SK-N-SH treated with all-trans-retinoic acid at 6 μM for 48 hours (cell line): ENCODE data around the gene GPR55.

Experiments
- ATAC-seq: fragments of 200-7000 bp; cut with Tn5 transposase; 3 replicates; pipeline ENCODE4 v1.9.1; 2020; ENCODE audit warnings: mild to moderate bottlenecking, moderate library complexity
- ARNTL ChIP-seq: fragments of 450-650 bp; formaldehyde crosslinking; IDR thresholded peaks from 2 replicates; pipeline ENCODE4 v1.5.0; 2020; ENCODE audit warnings: low read depth, mild to moderate bottlenecking, moderate library complexity, borderline replicate concordance
- CSDC2 ChIP-seq: fragments of 250-450 bp; sonication (Bioruptor Pico); IDR thresholded peaks from 2 replicates; pipeline ENCODE4 v1.5.0; 2020; ENCODE audit warnings: mild to moderate bottlenecking, moderate library complexity
- ESRRG ChIP-seq: fragments of 250-450 bp; sonication (Bioruptor Pico); IDR thresholded peaks from 2 replicates; pipeline ENCODE4 v1.6.1; 2021; ENCODE audit warnings: mild to moderate bottlenecking
- GLIS3 ChIP-seq: fragments of 250-450 bp; sonication (Bioruptor Pico); IDR thresholded peaks from 2 replicates; pipeline ENCODE4 v1.5.0; 2020; ENCODE audit warnings: mild to moderate bottlenecking, moderate library complexity
- ISL1 ChIP-seq: fragments of 250-450 bp; sonication (Bioruptor Pico); IDR thresholded peaks from 2 replicates; pipeline ENCODE4 v2.1.2; 2022; ENCODE audit warnings: mild to moderate bottlenecking, moderate library complexity
- OSR1 ChIP-seq: fragments of 250-450 bp; sonication (Bioruptor Pico); IDR thresholded peaks from 2 replicates; pipeline ENCODE4 v1.8.0; 2022; ENCODE audit warnings: moderate library complexity, mild to moderate bottlenecking, inconsistent platforms
- PPARA ChIP-seq: fragments of 250-450 bp; sonication (Bioruptor Pico); IDR thresholded peaks from 2 replicates; pipeline ENCODE4 v1.5.0; 2020; ENCODE audit warnings: mild to moderate bottlenecking, borderline replicate concordance
- RARB ChIP-seq: fragments of 250-450 bp; sonication (Bioruptor Pico); IDR thresholded peaks from 2 replicates; pipeline ENCODE4 v1.8.0; 2021; ENCODE audit warnings: mild to moderate bottlenecking, moderate library complexity
- SNAI2 ChIP-seq: fragments of 250-450 bp; sonication (Bioruptor Pico); IDR thresholded peaks from 2 replicates; pipeline ENCODE4 v1.5.0; 2020; ENCODE audit warnings: mild to moderate bottlenecking, moderate library complexity
- TCF4 ChIP-seq: fragments of 250-450 bp; sonication (Bioruptor Pico); IDR thresholded peaks from 2 replicates; pipeline ENCODE4 v1.8.0; 2021; ENCODE audit warnings: mild to moderate bottlenecking, moderate library complexity, borderline replicate concordance
- TOX ChIP-seq: fragments of 250-450 bp; sonication (Bioruptor Pico); IDR thresholded peaks from 2 replicates; pipeline ENCODE4 v1.8.0; 2021; ENCODE audit warnings: mild to moderate bottlenecking, moderate library complexity, borderline replicate concordance
- ZC3H10 ChIP-seq: fragments of 250-450 bp; sonication (Bioruptor Pico); IDR thresholded peaks from 2 replicates; pipeline ENCODE4 v1.5.1; 2021; ENCODE audit warnings: mild to moderate bottlenecking, moderate library complexity
- ZFP3 ChIP-seq: fragments of 250-450 bp; sonication (Bioruptor Pico); IDR thresholded peaks from 2 replicates; pipeline ENCODE4 v1.5.0; 2020; ENCODE audit warnings: mild to moderate bottlenecking, moderate library complexity
- ZFP30 ChIP-seq: fragments of 450-650 bp; formaldehyde crosslinking; IDR thresholded peaks from 2 replicates; pipeline ENCODE4 v1.5.0; 2022; ENCODE audit warnings: mild to moderate bottlenecking, moderate library complexity
- ZNF565 ChIP-seq: fragments of 450-650 bp; formaldehyde crosslinking; conservative IDR thresholded peaks from 2 replicates; pipeline ENCODE4 v1.5.0; 2020; ENCODE audit warnings: low read depth, mild to moderate bottlenecking, moderate library complexity
- ZNF70 ChIP-seq: fragments of 450-650 bp; formaldehyde crosslinking; IDR thresholded peaks from 2 replicates; pipeline ENCODE4 v1.5.0; 2020; ENCODE audit warnings: mild to moderate bottlenecking, moderate library complexity
- ZNF8 ChIP-seq: fragments of 450-650 bp; formaldehyde crosslinking; IDR thresholded peaks from 2 replicates; pipeline ENCODE4 v1.5.0; 2020; ENCODE audit warnings: mild to moderate bottlenecking, moderate library complexity
- TF ChIP-seq, protein P1 (sequence below): fragments of 250-450 bp; sonication (Bioruptor Pico); IDR thresholded peaks from 2 replicates; pipeline ENCODE4 v1.8.0; 2021; ENCODE audit warnings: low read depth, mild to moderate bottlenecking, moderate library complexity, borderline replicate concordance
- TF ChIP-seq, protein P2 (sequence below): fragments of 250-450 bp; sonication (Bioruptor Pico); IDR thresholded peaks from 2 replicates; pipeline ENCODE4 v1.5.1; 2020; ENCODE audit warnings: low read depth, mild to moderate bottlenecking, moderate library complexity

GPR55 gene

DNA sequence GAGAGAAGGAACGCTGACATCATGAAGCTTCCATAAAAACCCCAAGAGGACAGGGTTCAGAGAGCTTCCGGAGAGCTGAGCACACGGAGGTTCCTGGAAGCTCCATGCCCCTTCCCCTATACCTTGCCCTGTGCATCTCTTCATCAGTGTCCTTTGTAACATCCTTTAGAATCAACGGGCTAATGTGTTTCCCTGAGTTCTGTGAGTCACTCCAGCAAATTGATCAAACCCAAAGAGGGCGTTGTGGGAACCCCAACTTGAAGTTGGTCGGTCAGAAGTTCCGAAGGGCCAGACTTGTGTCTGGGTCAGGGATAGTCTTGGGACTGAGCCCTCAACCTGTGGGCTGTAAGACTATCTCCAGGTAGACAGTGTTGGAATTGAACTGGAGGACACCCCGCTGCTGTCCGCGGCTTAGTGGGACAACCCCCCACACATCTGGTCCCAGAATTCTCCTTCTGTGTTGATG, 25.9 kb upstream of the GPR55 start:
- ATAC-seq: no peak
- TF ChIP-seq ISL1: no peak

DNA sequence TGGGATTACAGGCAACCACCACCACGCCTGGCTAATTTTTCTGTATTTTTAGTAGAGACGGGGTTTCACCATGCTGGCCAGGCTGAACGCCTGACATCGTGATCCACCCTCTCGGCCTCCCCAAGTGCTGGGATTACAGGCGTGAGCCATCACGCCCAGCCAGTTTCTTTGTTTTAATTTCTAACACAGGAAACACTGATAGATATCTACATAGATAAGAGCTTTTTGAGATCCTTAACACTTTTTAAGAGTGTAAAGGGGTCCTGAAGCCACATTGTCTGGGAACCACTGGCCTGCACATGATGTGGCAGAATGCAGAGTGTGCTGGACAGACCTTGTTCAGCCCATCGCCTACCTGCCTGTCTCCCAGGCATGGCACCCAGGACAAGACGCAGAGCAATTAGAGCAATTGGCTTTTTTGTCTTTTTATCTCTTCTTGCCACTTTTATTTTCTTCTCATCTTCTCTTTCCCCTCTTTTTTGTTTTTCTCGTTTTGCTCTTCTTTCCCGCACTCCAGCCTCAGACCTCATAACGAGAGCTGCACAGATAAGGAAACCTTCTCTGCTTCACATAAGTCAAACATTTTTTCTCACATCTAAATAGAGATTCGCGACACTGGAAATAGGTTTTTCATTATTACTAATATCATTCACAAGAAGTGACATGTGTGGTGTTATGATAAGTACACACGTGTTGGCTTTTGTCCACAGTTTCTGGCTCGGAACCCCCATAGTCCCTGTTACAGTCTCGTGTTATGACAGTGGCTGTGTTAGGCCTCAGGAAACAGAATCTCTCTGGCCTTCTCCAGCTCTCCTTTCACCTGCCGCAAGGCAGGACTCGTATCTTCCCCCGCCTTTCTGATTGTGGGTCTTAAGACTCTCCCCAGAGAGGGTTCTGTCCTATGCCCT, 25.2 kb upstream of the GPR55 start:
- no peak for ATAC-seq
- no peak for TF ChIP-seq ZNF8 (CRISPR knock-in tag)
- TF ChIP-seq, all 23 proteins: peak for 0

DNA sequence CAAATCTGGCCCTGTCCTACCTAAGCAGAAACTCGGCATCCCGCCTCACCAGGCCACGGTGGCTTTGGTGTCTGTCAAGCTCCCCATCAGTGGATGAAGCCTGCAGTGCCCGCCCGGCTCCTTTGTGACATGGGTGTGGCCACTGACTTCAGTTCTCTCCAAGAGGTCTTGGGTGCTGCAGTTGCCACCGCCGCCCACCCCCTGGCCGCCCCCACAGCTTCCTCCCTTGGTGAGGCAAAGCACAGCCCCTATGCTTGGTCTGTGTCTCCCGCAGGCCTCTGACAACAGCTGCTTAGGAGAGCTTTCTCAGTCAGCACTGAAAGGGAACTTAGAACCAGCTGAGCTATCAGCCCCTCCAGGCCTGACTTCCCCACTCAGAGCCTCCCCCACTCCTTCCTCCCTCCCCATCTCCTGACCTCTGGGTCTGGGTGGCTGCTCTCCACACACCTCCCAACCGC, 22.9 kb upstream of the GPR55 start:
- no peak for ATAC-seq
- TF ChIP-seq, protein P1, sequence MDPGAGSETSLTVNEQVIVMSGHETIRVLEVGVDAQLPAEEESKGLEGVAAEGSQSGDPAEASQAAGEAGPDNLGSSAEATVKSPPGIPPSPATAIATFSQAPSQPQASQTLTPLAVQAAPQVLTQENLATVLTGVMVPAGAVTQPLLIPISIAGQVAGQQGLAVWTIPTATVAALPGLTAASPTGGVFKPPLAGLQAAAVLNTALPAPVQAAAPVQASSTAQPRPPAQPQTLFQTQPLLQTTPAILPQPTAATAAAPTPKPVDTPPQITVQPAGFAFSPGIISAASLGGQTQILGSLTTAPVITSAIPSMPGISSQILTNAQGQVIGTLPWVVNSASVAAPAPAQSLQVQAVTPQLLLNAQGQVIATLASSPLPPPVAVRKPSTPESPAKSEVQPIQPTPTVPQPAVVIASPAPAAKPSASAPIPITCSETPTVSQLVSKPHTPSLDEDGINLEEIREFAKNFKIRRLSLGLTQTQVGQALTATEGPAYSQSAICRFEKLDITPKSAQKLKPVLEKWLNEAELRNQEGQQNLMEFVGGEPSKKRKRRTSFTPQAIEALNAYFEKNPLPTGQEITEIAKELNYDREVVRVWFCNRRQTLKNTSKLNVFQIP (CRISPR knock-in tag): no peak
- no peak for TF ChIP-seq PPARA (CRISPR knock-in tag)
- TF ChIP-seq CSDC2 (CRISPR knock-in tag): no peak
- no peak for TF ChIP-seq OSR1 (CRISPR knock-in tag)
- TF ChIP-seq, protein P2, sequence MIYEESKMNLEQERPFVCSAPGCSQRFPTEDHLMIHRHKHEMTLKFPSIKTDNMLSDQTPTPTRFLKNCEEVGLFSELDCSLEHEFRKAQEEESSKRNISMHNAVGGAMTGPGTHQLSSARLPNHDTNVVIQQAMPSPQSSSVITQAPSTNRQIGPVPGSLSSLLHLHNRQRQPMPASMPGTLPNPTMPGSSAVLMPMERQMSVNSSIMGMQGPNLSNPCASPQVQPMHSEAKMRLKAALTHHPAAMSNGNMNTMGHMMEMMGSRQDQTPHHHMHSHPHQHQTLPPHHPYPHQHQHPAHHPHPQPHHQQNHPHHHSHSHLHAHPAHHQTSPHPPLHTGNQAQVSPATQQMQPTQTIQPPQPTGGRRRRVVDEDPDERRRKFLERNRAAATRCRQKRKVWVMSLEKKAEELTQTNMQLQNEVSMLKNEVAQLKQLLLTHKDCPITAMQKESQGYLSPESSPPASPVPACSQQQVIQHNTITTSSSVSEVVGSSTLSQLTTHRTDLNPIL (CRISPR knock-in tag): no peak
- no peak for TF ChIP-seq RARB (CRISPR knock-in tag)
- no peak for TF ChIP-seq ZFP3
- TF ChIP-seq SNAI2 (CRISPR knock-in tag): no peak
- no peak for TF ChIP-seq ZFP30 (CRISPR knock-in tag)
- no peak for TF ChIP-seq ZNF70 (CRISPR knock-in tag)
- TF ChIP-seq ZC3H10: no peak
- no peak for TF ChIP-seq TCF4
- no peak for TF ChIP-seq TOX (CRISPR knock-in tag)

DNA sequence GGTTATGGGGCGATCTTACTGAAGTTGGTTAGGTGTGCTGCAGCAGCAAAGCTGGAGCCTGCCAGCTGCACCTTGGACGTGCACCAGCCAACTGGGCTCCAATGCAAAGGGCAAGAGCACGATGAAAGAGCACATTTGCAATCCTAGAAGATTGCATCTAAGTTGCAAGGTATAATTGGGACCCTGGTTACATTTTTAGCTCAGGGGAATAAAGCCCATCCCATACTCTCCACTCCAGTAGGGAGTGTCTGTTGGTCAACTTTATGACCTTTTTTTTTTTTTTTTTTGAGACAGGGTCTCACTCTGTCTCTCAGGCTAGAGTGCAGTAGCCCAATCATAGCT, 22.2 kb upstream of the GPR55 start:
- no peak for ATAC-seq
- TF ChIP-seq ZNF565 (CRISPR knock-in tag) (no peak), SNAI2 (CRISPR knock-in tag) (no peak)

DNA sequence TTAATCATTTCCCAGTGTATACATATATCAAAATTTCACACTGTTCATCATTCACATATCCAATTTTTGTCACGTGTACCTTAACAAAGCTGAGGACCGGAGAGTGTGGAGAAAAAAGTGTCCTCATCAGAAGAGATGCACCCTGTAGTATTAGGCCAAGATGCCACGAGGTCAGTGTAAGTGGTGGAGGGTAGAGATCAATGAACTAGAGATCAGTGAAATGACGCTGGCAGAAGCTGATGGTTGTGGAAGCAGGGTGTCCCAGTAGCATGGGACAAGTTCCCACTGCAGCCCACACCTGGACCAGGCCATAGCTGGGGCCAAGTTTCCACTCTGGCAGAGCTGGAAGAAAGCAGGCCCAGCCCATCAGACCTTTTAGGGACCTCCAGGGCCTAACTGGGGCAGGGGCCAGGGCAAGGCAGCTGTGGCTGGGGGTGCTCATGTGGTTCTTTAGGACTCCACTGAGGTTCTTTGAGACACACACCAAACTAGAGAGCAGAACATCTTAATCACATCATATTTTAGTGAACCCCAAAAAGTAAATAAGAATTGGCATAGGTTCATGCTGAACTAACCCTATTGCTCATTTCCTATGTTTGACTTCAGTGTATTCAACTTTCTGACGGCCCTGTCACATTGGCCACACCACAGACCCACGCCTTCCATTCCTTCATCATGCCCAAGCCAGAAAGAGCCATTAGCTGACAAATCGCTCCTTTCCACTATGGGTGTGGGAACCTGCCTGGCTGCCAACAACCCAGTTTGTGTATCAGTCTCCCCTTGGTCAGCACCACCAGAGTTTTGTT, 21.6 kb upstream of the GPR55 start:
- no peak for ATAC-seq
- no peak for TF ChIP-seq ARNTL (CRISPR knock-in tag)
- no peak for TF ChIP-seq ESRRG (CRISPR knock-in tag)
- no peak for TF ChIP-seq PPARA (CRISPR knock-in tag)
- no peak for TF ChIP-seq ISL1
- no peak for TF ChIP-seq ZNF565 (CRISPR knock-in tag)
- TF ChIP-seq TCF4: no peak
- TF ChIP-seq SNAI2 (CRISPR knock-in tag): no peak
- TF ChIP-seq ZC3H10: no peak
- no peak for TF ChIP-seq OSR1 (CRISPR knock-in tag)
- TF ChIP-seq ZFP30 (CRISPR knock-in tag): no peak
- TF ChIP-seq RARB (CRISPR knock-in tag): no peak
- TF ChIP-seq, all 23 proteins: peak for 0

DNA sequence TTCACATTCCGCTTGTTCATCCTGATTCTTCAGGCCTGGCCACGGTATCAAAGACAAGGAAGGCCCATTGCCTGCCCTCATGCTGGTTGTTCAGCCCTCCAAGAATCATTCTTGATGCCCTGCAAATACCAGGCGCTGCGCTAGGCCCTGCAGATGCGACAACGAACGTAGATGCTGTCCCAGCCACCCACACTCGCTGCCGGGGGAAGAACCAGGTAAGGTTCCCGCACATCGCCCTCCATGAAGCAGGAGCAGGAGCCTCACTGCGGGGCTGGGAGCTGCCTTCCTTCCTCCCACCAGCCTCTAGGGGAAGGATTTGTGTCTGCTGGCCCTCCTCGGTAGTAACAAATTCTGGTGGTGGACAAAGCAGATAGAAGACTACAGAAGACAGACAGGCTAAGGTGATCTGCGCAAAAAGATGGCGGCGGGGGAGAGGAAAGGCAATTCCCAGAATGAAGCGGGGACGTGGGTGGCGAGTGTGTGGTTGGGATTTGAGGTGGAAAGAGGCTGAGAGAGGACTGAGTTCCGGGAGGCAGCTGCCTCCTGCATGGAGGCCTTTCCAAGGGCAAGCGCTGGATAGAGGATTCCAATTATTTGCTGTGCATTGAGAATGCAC, 19.8 kb upstream of the GPR55 start:
- TF ChIP-seq ZNF565 (CRISPR knock-in tag) (no peak), ARNTL (CRISPR knock-in tag) (no peak), ZC3H10 (no peak), GLIS3 (CRISPR knock-in tag) (no peak), ZNF8 (CRISPR knock-in tag) (no peak), PPARA (CRISPR knock-in tag) (no peak), TOX (CRISPR knock-in tag) (no peak)
- TF ChIP-seq, protein P2 (CRISPR knock-in tag): no peak
- TF ChIP-seq, protein P1 (CRISPR knock-in tag): no peak
- no peak for ATAC-seq
